Sigmoid colon (tissue), 7 donors: Measurements from ENCODE around the gene CARMIL3. TPM values are rescaled to one million over a fixed set of nuclear protein-coding genes. Genes with fewer than 3 reads are reported as not detected.

Source experiments
- DNase-seq: peaks from one replicate; pipeline ENCODE4 v3.0.0-alpha.2; 2019
- H3K27ac ChIP-seq, 4 donors: fragments of 200-600 bp; sonication (generic); one replicate each; pipeline ENCODE4 v1.5.1; 2016 to 2019; ENCODE audit warnings: mild to moderate bottlenecking in 1 of 4
- H3K27me3 ChIP-seq, 3 donors: fragments of 200-600 bp; sonication (generic); one replicate each; pipeline ENCODE4 v1.5.1; 2019; ENCODE audit warnings: mild to moderate bottlenecking in 1 of 3
- H3K36me3 ChIP-seq, 4 donors: fragments of 200-600 bp; sonication (generic); one replicate each; pipeline ENCODE4 v1.5.1; 2016 to 2019
- H3K4me1 ChIP-seq, 4 donors: fragments of 200-600 bp; sonication (generic); one replicate each; pipeline ENCODE4 v1.5.1; 2017 to 2019
- H3K4me3 ChIP-seq, 4 donors: fragments of 200-600 bp; sonication (generic); one replicate each; pipeline ENCODE4 v1.5.1; 2017 to 2019; ENCODE audit warnings: mild to moderate bottlenecking in 2 of 4, moderate library complexity in 1 of 4
- H3K9me3 ChIP-seq, 4 donors: fragments of 200-600 bp in 3 of 4; sonication (generic) in 3 of 4; one replicate each; pipeline versions ENCODE4 v1.5.1 to v1.6.1; 2013 to 2019
- CTCF ChIP-seq, 4 experiments: fragments of 450-650 bp in 3 of 4; fragments of 200-600 bp in 1 of 4; IDR thresholded peaks; one replicate each; pipeline ENCODE4 v1.5.1; 2016 to 2019; ENCODE audit warnings: antibody characterized with exemption in 4 of 4, mild to moderate bottlenecking in 3 of 4, moderate library complexity in 2 of 4
- EP300 ChIP-seq, 4 donors: sonication (generic); formaldehyde crosslinking; IDR thresholded peaks; one replicate each; pipeline ENCODE4 v1.6.1; 2017; ENCODE audit warnings: antibody characterized with exemption in 4 of 4
- POLR2A ChIP-seq, 2 donors: fragments of 450-650 bp; IDR thresholded peaks; one replicate each; pipeline ENCODE4 v1.6.1; 2016; ENCODE audit warnings: antibody characterized with exemption in 2 of 2, mild to moderate bottlenecking in 2 of 2, moderate library complexity in 2 of 2
- POLR2AphosphoS5 ChIP-seq, 4 donors: sonication (generic); formaldehyde crosslinking; IDR thresholded peaks; one replicate each; pipeline ENCODE4 v1.6.1; 2017; ENCODE audit warnings: antibody characterized with exemption in 4 of 4
- WGBS, 2 donors: extraction: QIAGEN DNeasy Blood & Tissue Kit; methylation state at CpG; one replicate each; pipeline ENCODE4 v1.1.7; 2013; 5-methylcytosine and 5-hydroxymethylcytosine counted together
- intact Hi-C: fragments of 100-400 bp; cut with DNase I; formaldehyde crosslinking; loops from one replicate; pipeline ENCODE4 v1.15.1; 2023
- polyA plus RNA-seq, 3 donors: library from polyadenylated mRNA; stranded (reverse); fragments of 200-250 nt; gene quantifications; one replicate each; pipeline ENCODE4 v1.2.3, GENCODE V29; 2013
- total RNA-seq, 4 donors: library from RNA; depleted of rRNA; stranded (reverse); fragments of >200 nt; gene quantifications; one replicate each; pipeline ENCODE4 v1.1.0, GENCODE V29; 2016
- donor health status: healthy with polysubstance abuse.
- donor health status: Bipolar disorder and iron deficiency.
- donor health status: healthy.

The CARMIL3 gene
- total and polyA plus RNA-seq, 7 donors, result under 0.01 to 3.3 (median 0.23) TPM

GRCh38 chr14:24071144-24071697 lies 19.4 kb downstream of the CARMIL3 start, which contains the start of gene CPNE6:
Gene CPNE6 (plus strand): TSS chr14:24071562. CDS start chr14:24072937, 1,375 bp downstream.
- TF ChIP-seq POLR2AphosphoS5 (IDR thresholded peaks at IDR 0.05), result no peak
- no peak for DNase-seq

DNA sequence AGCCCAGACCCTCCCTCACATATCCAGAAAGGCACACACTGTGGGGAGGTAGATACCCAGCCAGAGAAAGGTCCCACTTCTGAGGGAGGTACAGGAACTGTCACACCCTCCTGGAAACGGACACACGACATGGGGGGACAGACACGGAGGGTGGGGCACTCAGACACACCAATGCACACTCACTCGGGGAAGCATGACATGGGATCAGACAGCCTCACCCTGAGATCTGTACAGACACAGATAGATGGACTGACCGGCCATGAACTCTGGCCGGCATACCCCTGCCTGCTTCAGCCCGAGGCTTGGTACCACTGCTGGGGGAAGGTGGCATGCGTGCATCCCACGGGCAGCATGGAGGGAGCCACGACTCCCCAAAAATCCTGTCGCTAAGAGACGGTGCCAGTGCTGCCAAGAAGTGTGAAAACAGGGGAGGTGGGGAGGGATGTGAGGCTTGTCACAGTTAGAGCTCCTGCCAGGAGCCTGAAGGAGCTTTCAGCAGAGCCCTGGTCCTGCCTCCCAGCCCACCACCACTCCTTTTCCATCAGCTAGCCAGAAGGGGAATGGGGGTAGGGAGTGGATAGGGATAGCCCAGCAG lies 20.1 kb downstream of the CARMIL3 start:
- Histone ChIP-seq H3K4me1 (peaks cover 0 to 18% (median 17%) of the 10 kb centered on the region in 4 donors), H3K9me3 (no peaks in the 10 kb centered on the region), H3K27ac (no peak overlapping the region), H3K4me3 (no peak overlapping the region), H3K27me3 (peaks cover 0 to 16% (median 0%) of the 10 kb centered on the region in 3 donors), H3K36me3 (no peaks in the 10 kb centered on the region)
- WGBS, 2 donors, result 21 to 71% methylated on average over 12 of the region's 12 CpGs
- no peak for DNase-seq
- no peak for TF ChIP-seq EP300 (IDR thresholded peaks at IDR 0.05)
- intact Hi-C loops, result no loop called here

More at GRCh38 chr14:24071144-24071697, 19.4 kb downstream of the CARMIL3 start, which contains the start of gene CPNE6:
- intact Hi-C loops, result no loop called here
- Histone ChIP-seq H3K36me3 (no peaks in the 10 kb centered on the region), H3K9me3 (no peaks in the 10 kb centered on the region), H3K27me3 (peaks cover 0 to 16% (median 0%) of the 10 kb centered on the region in 3 donors), H3K4me1 (peaks cover 0 to 18% (median 17%) of the 10 kb centered on the region in 4 donors), H3K4me3 (no peak within 1 kb of the TSS), H3K27ac (no peak within 1 kb of the TSS)
- WGBS, 2 donors, result 71 to 73% methylated on average over 19 of the region's 19 CpGs

DNA sequence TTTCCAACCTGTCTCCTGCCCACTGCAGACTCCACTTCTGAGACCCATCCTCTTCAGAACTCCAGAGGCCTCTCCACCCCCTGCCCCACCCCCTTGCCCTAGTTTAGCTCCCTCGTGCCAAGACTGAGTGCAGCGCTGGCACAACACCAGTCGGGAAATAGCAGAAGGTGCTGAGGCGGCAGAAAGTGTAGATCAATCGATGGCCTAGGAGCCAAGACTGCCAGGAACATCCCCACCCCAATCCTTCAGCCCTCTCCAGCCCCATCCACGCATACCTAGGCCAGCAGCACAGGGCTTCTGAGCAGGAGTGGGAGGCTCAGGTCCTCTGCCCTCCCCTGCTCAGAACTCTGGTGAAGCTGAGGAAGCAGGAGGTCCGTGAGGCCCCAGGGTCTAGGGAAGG lies 20.6 kb downstream of the CARMIL3 start:
- H3K4me3 ChIP-seq, result no peak overlapping the region
- WGBS, 2 donors, result 25 to 66% methylated on average over 7 of the region's 7 CpGs
- H3K27ac ChIP-seq, result no peak overlapping the region
- peaks cover 0 to 16% (median 0%) of the 10 kb centered on the region in 3 donors for H3K27me3 ChIP-seq
- TF ChIP-seq POLR2AphosphoS5 (IDR thresholded peaks at IDR 0.05) (no peak), CTCF (IDR thresholded peaks at IDR 0.05) (no peak), POLR2A (IDR thresholded peaks at IDR 0.05) (no peak), EP300 (IDR thresholded peaks at IDR 0.05) (no peak)
- no peaks in the 10 kb centered on the region for H3K36me3 ChIP-seq
- intact Hi-C loops, result no loop called here
- peaks cover 0 to 18% (median 17%) of the 10 kb centered on the region in 4 donors for H3K4me1 ChIP-seq
- DNase-seq, result no peak
- no peaks in the 10 kb centered on the region for H3K9me3 ChIP-seq

DNA sequence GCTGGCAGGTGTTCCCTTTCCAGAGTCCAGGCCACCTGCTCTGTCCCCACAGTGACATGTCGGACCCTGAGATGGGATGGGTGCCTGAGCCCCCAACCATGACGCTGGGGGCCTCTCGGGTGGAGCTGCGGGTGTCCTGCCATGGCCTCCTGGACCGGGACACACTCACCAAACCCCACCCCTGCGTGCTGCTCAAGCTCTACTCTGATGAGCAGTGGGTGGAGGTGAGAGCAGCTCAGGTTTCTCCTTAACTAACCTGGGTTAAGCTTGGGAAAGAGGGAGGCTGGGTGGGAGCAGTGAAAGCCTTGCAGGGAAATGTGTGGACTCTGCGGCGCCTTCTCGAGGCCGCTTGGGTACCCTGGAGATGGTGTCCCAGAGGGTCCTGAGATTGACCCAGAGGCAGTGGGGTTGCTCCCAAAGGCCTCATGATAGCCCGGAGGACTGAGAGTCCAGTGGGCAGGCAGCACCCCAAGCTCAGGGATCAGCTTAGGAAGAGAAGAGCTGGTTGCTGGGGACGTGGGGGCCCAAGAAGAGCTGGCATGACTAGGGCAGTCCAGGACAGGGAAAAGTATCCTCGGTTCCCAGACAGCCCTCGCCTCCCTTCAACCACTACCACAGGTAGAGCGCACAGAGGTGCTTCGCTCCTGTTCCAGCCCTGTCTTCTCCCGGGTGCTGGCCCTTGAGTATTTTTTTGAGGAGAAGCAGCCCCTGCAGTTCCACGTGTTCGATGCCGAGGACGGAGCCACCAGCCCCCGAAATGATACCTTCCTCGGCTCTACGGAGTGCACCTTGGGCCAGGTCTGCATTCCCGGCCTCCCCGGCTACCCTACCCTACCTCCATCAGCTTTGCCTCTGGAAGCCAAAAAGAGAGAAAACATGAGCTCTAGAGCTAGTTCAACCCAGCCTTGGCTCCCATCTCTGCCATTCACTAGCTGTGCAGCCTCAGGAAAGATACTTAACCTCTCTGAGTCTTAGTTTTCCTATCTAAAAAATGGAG lies 21.4 kb downstream of the CARMIL3 start:
- intact Hi-C loops, result no loop called here
- 83 to 90% methylated on average over 26 of the region's 26 CpGs for WGBS, 2 donors
- H3K36me3 ChIP-seq, result no peaks in the 10 kb centered on the region
- no peaks in the 10 kb centered on the region for H3K9me3 ChIP-seq
- TF ChIP-seq POLR2AphosphoS5 (IDR thresholded peaks at IDR 0.05) (no peak), CTCF (IDR thresholded peaks at IDR 0.05) (no peak), EP300 (IDR thresholded peaks at IDR 0.05) (no peak), POLR2A (IDR thresholded peaks at IDR 0.05) (no peak)
- DNase-seq, result no peak
- peaks cover 0 to 16% (median 0%) of the 10 kb centered on the region in 3 donors for H3K27me3 ChIP-seq
- no peak overlapping the region for H3K27ac ChIP-seq
- H3K4me3 ChIP-seq, result no peak overlapping the region
- peaks cover 0 to 18% (median 17%) of the 10 kb centered on the region in 4 donors for H3K4me1 ChIP-seq

GRCh38 chr14:24074625-24075484 lies 23.0 kb downstream of the CARMIL3 start:
- no peaks in the 10 kb centered on the region for H3K9me3 ChIP-seq
- no peak overlapping the region for H3K27ac ChIP-seq
- peaks cover 0 to 18% (median 17%) of the 10 kb centered on the region in 4 donors for H3K4me1 ChIP-seq
- TF ChIP-seq CTCF (IDR thresholded peaks at IDR 0.05) (no peak), EP300 (IDR thresholded peaks at IDR 0.05) (no peak), POLR2AphosphoS5 (IDR thresholded peaks at IDR 0.05) (no peak), POLR2A (IDR thresholded peaks at IDR 0.05) (no peak)
- H3K36me3 ChIP-seq, result no peaks in the 10 kb centered on the region
- 55 to 82% methylated on average over 11 of the region's 11 CpGs for WGBS, 2 donors
- H3K4me3 ChIP-seq, result no peak overlapping the region
- no peak for DNase-seq
- H3K27me3 ChIP-seq, result peaks cover 0 to 16% (median 0%) of the 10 kb centered on the region in 3 donors
- intact Hi-C loops, result no loop called here
